ENCODE data around the gene NPL. TPM values are rescaled to one million over a fixed set of nuclear protein-coding genes. Genes with fewer than 3 reads are reported as not detected.

Gene NPL
- total RNA-seq, 1 donor from 2014 or later: 5.3 TPM

DNA sequence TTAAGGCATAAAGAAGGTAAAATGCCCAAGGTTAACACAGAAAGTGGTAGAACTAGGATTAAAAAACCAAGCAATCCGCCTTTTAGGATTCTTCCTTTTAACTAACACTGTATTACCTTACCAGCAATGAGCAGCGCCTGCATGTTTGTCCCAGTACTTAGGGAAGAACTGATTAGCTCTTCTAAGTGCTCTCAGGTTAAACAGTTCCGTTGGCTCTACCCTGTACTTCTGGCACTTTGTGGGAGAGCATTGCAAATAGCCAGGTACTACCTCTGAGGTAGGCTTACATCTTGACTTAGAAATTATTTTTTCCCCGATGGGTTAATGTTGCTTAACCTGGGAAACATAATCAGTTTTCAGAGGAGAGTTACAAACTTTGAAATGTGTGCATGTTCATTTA lies 71.1 kb downstream of the NPL start:
- H3K36me3 ChIP-seq: peaks cover 100% of the 10 kb centered on the region
- intact Hi-C loops (cut with micrococcal nuclease): no loop called here

GRCh38 chr1:182861994-182862393 lies 72.4 kb downstream of the NPL start:
- TF ChIP-seq CTCF (IDR thresholded peaks at IDR 0.05; ENCODE audit: borderline replicate concordance): no peak
- H3K27me3 ChIP-seq (ENCODE audit: low read depth): no peaks in the 10 kb centered on the region
- H3K27ac ChIP-seq (replicated peaks): no peak overlapping the region
- H3K36me3 ChIP-seq: peaks cover 100% of the 10 kb centered on the region
- H3K4me3 ChIP-seq: no peak overlapping the region
- DNase-seq: no peak
- no peaks in the 10 kb centered on the region for H3K9me3 ChIP-seq (replicated peaks)
- H3K4me1 ChIP-seq: no peaks in the 10 kb centered on the region
- intact Hi-C loops (cut with micrococcal nuclease): no loop called here

More for the DNA sequence above, 71.1 kb downstream of the NPL start:
- H3K27me3 ChIP-seq (ENCODE audit: low read depth): no peaks in the 10 kb centered on the region
- peaks cover 3% of the 10 kb centered on the region for H3K4me1 ChIP-seq
- no peak overlapping the region for H3K27ac ChIP-seq (replicated peaks)
- TF ChIP-seq CTCF (IDR thresholded peaks at IDR 0.05; ENCODE audit: borderline replicate concordance): no peak
- H3K9me3 ChIP-seq (replicated peaks): no peaks in the 10 kb centered on the region
- DNase-seq: no peak
- H3K4me3 ChIP-seq: no peak overlapping the region

- Histone ChIP-seq H3K27ac (replicated peaks) (no peak overlapping the region), H3K36me3 (peaks cover 100% of the 10 kb centered on the region), H3K4me3 (no peak overlapping the region), H3K4me1 (no peaks in the 10 kb centered on the region), H3K9me3 (replicated peaks) (no peaks in the 10 kb centered on the region), H3K27me3 (ENCODE audit: low read depth) (no peaks in the 10 kb centered on the region)
- no peak for DNase-seq
- intact Hi-C loops (cut with micrococcal nuclease): no loop called here
- TF ChIP-seq CTCF (IDR thresholded peaks at IDR 0.05; ENCODE audit: borderline replicate concordance): no peak
Observed at GRCh38 chr1:182862827-182863226, 73.3 kb downstream of the NPL start.

DNA sequence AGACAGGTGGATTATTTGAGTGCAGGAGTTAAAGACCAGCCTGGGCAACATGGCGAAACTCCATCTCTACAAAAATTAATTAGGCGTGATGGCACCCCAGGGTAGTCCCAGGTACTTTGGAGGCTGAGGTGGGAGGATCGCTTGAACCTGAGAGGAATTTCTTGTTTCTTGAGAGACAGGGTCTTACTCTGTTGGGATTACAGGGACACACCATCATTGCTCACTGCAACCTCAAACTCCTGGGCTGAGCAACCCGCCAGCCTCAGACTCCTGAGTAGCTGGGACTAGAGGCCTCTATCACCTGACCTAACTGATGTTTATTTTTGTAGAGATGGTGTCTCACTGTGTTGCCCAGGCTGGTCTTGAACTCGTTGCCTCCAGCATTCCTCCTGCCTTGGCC lies 74.4 kb downstream of the NPL start:
- no peaks in the 10 kb centered on the region for H3K27me3 ChIP-seq (ENCODE audit: low read depth)
- H3K4me1 ChIP-seq: no peaks in the 10 kb centered on the region
- no peaks in the 10 kb centered on the region for H3K9me3 ChIP-seq (replicated peaks)
- no peak overlapping the region for H3K27ac ChIP-seq (replicated peaks)
- no peak overlapping the region for H3K4me3 ChIP-seq
- no peak for DNase-seq
- intact Hi-C loops (cut with micrococcal nuclease): no loop called here
- H3K36me3 ChIP-seq: peaks cover 100% of the 10 kb centered on the region
- no peak for TF ChIP-seq CTCF (IDR thresholded peaks at IDR 0.05; ENCODE audit: borderline replicate concordance)

DNA sequence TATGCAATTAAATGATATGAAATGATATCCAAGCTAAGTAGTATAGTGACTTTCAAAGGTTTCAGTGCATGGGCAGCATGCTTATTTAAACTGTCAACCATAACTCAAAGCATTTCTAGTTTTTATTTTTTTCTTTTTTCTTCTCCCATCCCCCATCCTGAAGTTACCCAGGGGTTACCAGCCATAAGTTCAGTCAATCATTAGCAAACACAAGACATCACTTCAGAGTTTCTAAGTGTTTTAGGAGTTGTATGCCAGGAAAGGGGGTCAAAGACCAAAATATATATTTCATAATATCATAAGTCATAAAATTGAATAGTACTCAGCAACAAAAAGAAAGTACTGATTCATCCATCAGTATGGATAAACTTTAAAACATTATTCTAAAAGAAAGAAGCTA lies 78.3 kb downstream of the NPL start:
- Histone ChIP-seq H3K4me3 (no peak overlapping the region), H3K27me3 (ENCODE audit: low read depth) (no peaks in the 10 kb centered on the region), H3K9me3 (replicated peaks) (no peaks in the 10 kb centered on the region), H3K4me1 (no peaks in the 10 kb centered on the region), H3K27ac (replicated peaks) (no peak overlapping the region), H3K36me3 (peaks cover 100% of the 10 kb centered on the region)
- DNase-seq: no peak
- intact Hi-C loops (cut with micrococcal nuclease): no loop called here
- TF ChIP-seq CTCF (IDR thresholded peaks at IDR 0.05; ENCODE audit: borderline replicate concordance): no peak

DNA sequence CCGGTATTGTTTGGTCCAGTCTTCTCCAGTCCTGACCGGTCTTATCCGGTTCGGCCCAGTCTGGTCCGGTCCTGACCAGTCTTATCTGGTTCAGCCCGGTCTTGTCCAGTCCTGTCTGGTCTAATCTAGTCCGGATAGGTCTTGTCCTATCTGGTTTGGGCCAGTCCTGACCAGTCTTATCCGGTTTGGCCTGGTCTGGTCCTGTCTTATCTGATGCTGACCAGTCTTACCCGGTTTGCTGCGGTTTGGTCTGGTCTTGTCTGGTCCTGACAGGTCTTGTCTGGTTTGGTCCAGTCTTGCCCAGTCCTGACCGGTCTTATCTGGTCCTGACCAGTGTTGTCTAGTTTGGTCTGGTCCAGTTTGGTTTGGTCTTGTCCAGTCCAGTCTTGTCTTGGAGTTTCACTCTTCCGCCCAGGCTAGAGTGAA lies 79.7 kb downstream of the NPL start:
- no peaks in the 10 kb centered on the region for H3K9me3 ChIP-seq (replicated peaks)
- intact Hi-C loops (cut with micrococcal nuclease): no loop called here
- peaks cover 100% of the 10 kb centered on the region for H3K36me3 ChIP-seq
- no peak for TF ChIP-seq CTCF (IDR thresholded peaks at IDR 0.05; ENCODE audit: borderline replicate concordance)
- DNase-seq: no peak
- H3K27me3 ChIP-seq (ENCODE audit: low read depth): no peaks in the 10 kb centered on the region
- no peak overlapping the region for H3K4me3 ChIP-seq
- H3K4me1 ChIP-seq: no peaks in the 10 kb centered on the region
- H3K27ac ChIP-seq (replicated peaks): no peak overlapping the region
